Neural crest cell (in vitro differentiated cells): ENCODE data around the gene ICE1. TPM values are rescaled to one million over a fixed set of nuclear protein-coding genes. Genes with fewer than 3 reads are reported as not detected.
"Not testable (repeated sequence)": the region's sequence is repeated elsewhere in the genome, so short reads cannot be mapped to it uniquely, and the experiment has no call there.

Source experiments
- DNase-seq: peaks from one replicate; pipeline ENCODE4 v3.0.0; 2021; ENCODE audit warnings: low read depth, mixed read lengths, low spot score
- H3K27ac Mint-ChIP-seq: one replicate; pipeline ENCODE4 v1.8.0; 2021; ENCODE audit warnings: mild to moderate bottlenecking, mixed read lengths; ENCODE audit not compliant: unreplicated experiment
- H3K27me3 Mint-ChIP-seq: 2 replicates; pipeline ENCODE4 v1.8.0; 2021; ENCODE audit warnings: low read depth, mild to moderate bottlenecking, mixed read lengths
- H3K36me3 Mint-ChIP-seq: 2 replicates; pipeline ENCODE4 v1.8.0; 2021; ENCODE audit warnings: low read depth, mild to moderate bottlenecking, mixed read lengths
- H3K4me1 Mint-ChIP-seq: 2 replicates; pipeline ENCODE4 v1.8.0; 2021; ENCODE audit warnings: mixed read lengths
- H3K4me3 Mint-ChIP-seq: one replicate; pipeline ENCODE4 v1.8.0; 2021; ENCODE audit warnings: mild to moderate bottlenecking, mixed read lengths
- H3K9me3 Mint-ChIP-seq: 2 replicates; pipeline ENCODE4 v1.8.0; 2021; ENCODE audit warnings: mixed read lengths
- total RNA-seq: library from RNA; stranded (reverse); gene quantifications from 2 replicates; pipeline ENCODE4 v1.2.1, GENCODE V29; 2021
- TF ChIP-seq, protein P1 (sequence below): fragments of 200-600 bp; sonication (generic); conservative IDR thresholded peaks from 2 replicates; pipeline ENCODE4 v1.5.0; 2021; ENCODE audit warnings: antibody characterized with exemption, mild to moderate bottlenecking

ICE1 gene
- total RNA-seq, 1 donor from 2014 or later = 35.1 TPM

DNA sequence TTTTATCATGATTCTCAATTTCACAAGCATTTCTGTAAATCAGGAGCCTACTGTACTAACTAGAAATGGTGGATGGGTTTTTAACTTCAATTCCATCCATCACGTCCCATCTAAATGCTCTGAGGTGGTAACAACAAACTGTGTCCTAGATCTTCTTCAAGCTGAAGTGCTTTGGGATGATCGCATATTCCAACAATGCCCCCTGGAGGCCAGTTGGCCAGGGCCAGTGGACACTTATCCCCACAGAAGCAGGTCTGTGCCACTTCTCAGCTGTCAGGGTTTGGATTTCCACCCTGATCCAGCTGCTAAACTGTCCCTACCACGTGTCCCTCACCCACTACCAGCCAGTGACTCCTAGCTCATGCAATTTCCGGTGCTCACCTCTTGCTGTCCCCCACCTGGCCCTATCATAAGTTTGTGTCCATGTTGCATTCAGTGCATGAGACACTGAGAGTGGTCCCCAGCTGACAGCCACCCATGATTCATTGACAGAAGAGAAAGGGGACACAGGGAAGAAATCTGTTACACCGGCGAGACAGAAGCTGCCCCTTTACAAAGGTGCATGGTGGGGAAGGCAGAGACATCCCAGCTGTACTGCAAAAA is 28.0 kb upstream of the ICE1 start:
- TF ChIP-seq, protein P1, sequence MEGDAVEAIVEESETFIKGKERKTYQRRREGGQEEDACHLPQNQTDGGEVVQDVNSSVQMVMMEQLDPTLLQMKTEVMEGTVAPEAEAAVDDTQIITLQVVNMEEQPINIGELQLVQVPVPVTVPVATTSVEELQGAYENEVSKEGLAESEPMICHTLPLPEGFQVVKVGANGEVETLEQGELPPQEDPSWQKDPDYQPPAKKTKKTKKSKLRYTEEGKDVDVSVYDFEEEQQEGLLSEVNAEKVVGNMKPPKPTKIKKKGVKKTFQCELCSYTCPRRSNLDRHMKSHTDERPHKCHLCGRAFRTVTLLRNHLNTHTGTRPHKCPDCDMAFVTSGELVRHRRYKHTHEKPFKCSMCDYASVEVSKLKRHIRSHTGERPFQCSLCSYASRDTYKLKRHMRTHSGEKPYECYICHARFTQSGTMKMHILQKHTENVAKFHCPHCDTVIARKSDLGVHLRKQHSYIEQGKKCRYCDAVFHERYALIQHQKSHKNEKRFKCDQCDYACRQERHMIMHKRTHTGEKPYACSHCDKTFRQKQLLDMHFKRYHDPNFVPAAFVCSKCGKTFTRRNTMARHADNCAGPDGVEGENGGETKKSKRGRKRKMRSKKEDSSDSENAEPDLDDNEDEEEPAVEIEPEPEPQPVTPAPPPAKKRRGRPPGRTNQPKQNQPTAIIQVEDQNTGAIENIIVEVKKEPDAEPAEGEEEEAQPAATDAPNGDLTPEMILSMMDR = peak; percentile 75
- H3K36me3 Mint-ChIP-seq, H3K4me3 Mint-ChIP-seq, H3K27ac Mint-ChIP-seq, H3K9me3 Mint-ChIP-seq, H3K4me1 Mint-ChIP-seq, H3K27me3 Mint-ChIP-seq: not testable (repeated sequence)
- DNase-seq = peak; percentile 70

DNA sequence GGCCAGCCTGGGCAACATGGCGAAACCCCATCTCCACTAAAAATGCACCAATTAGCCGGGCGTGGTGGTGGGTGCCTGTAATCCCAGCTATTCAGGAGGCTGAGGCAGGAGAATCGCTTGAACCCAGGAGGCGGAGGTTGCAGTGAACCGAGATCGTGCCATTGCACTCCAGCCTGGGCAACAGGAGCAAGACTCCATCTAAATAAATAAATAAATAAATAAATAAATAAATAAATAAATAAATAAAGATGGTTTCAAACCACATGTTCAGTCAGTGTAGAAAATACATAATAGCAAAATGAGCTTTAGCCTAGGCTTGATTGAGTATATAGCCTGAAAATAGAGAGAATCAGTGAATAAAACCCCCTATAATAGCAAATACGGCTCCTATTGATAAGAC is 27.4 kb upstream of the ICE1 start:
- H3K36me3 Mint-ChIP-seq, H3K9me3 Mint-ChIP-seq, DNase-seq, H3K27me3 Mint-ChIP-seq, H3K4me1 Mint-ChIP-seq, H3K27ac Mint-ChIP-seq, H3K4me3 Mint-ChIP-seq: not testable (repeated sequence)

DNA sequence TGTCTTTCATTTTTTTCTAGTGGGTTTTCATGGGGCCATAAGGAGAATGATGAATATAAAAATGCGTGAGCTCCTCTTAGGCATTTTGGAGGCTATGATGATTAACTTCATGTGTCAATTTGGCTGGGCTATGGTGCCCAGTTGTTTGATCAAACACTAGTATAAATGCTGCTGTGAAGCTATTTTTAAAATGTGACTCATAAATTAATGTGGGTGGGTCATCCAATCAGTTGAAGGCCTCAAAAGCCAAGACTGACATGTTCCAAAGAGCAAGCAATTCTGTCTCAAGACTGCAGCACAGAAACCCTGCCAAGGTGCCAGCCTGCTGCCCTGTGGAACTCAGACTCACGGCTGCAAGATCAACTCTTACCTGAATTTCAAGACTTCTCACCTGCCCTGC is 24.4 kb upstream of the ICE1 start:
- no peak overlapping the region for H3K4me3 Mint-ChIP-seq

DNA sequence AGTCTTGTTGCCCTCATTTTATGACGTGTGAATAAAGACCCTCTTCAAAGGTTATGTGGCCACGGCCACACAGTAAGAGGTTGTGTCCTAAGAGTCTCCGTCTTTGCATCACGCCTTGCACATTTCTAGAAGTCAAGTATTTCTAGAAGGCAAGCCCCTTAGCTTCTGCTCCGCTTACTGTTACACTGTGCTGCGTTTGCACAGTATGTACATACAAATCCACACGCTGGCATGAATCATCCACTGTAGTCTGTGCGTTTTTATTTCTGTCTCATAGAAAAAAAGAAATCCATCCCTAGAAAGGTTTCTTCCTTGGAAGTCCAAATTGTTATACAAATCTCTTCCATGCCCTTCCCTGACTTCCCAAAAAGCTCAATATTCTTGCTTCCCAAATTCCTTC is 21.4 kb upstream of the ICE1 start:
- TF ChIP-seq, protein P1 = no peak
- H3K9me3 Mint-ChIP-seq = peaks cover 3% of the 10 kb centered on the region
- H3K27me3 Mint-ChIP-seq = no peaks in the 10 kb centered on the region
- no peaks in the 10 kb centered on the region for H3K36me3 Mint-ChIP-seq
- no peak overlapping the region for H3K4me3 Mint-ChIP-seq
- DNase-seq = no peak
- H3K27ac Mint-ChIP-seq = no peak overlapping the region
- H3K4me1 Mint-ChIP-seq = no peaks in the 10 kb centered on the region

More for the DNA sequence above, 24.4 kb upstream of the ICE1 start:
- no peak for DNase-seq
- Mint-ChIP-seq H3K9me3 (peaks cover 5% of the 10 kb centered on the region), H3K4me1 (no peaks in the 10 kb centered on the region), H3K27ac (no peak overlapping the region), H3K36me3 (no peaks in the 10 kb centered on the region), H3K27me3 (no peaks in the 10 kb centered on the region)
- TF ChIP-seq, protein P1 = no peak

DNA sequence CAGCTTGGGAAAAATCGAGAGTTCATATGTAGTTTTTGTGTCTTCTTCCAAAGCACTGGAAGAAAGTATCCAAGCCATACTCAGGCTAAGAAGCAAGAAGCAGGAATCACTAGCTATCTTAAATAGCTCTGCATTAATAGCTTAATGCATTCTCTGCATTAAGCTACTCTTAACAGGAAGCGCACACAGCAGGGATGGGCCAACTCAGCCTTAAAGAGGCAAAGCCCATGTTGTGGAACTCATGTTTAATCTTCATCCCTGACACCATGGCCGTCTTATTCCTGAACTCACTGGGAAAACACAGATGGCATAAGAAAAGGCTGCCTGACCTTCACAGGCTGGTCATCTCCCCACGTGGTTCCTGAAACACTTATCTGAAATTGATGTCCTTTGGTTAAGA is 18.7 kb upstream of the ICE1 start:
- H3K27me3 Mint-ChIP-seq = no peaks in the 10 kb centered on the region
- no peak overlapping the region for H3K4me3 Mint-ChIP-seq

DNA sequence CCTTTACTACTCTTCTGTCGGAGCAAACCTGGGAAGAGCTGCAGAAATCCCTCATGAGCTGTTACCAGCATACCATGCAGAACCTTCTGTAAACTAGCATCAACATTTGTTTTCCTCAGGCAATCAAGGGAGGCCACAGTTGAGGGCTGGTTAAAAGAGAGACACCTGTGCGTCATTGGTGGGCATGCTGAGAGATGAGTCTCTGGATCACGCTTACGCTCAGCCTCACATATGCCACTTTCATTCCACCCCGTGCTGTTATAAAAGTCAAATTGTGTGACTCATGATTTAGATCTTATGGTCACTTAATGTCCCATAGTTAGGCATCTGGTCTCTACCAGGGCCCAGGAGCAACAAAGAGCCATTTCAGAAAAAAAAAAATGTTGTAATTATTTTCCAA is 18.1 kb upstream of the ICE1 start:
- TF ChIP-seq, protein P1 = no peak
- Mint-ChIP-seq H3K36me3 (no peaks in the 10 kb centered on the region), H3K4me1 (no peaks in the 10 kb centered on the region), H3K27me3 (no peaks in the 10 kb centered on the region), H3K27ac (no peak overlapping the region), H3K9me3 (peaks cover 1% of the 10 kb centered on the region), H3K4me3 (no peak overlapping the region)
- DNase-seq = no peak

More for the DNA sequence above, 18.7 kb upstream of the ICE1 start:
- no peak for DNase-seq
- H3K9me3 Mint-ChIP-seq = peaks cover 3% of the 10 kb centered on the region
- TF ChIP-seq, protein P1 = no peak
- H3K4me1 Mint-ChIP-seq = no peaks in the 10 kb centered on the region
- no peak overlapping the region for H3K27ac Mint-ChIP-seq
- no peaks in the 10 kb centered on the region for H3K36me3 Mint-ChIP-seq
